ENCODE measurements around the gene PNPLA3. TPM values are rescaled to one million over a fixed set of nuclear protein-coding genes. Genes with fewer than 3 reads are reported as not detected.
"Not testable (repeated sequence)": the region's sequence is repeated elsewhere in the genome, so short reads cannot be mapped to it uniquely, and the experiment has no call there.

The PNPLA3 gene
- total and polyA plus RNA-seq, 3 donors from 2014 or later = 0.53 to 1.7 (median 0.93) TPM

DNA sequence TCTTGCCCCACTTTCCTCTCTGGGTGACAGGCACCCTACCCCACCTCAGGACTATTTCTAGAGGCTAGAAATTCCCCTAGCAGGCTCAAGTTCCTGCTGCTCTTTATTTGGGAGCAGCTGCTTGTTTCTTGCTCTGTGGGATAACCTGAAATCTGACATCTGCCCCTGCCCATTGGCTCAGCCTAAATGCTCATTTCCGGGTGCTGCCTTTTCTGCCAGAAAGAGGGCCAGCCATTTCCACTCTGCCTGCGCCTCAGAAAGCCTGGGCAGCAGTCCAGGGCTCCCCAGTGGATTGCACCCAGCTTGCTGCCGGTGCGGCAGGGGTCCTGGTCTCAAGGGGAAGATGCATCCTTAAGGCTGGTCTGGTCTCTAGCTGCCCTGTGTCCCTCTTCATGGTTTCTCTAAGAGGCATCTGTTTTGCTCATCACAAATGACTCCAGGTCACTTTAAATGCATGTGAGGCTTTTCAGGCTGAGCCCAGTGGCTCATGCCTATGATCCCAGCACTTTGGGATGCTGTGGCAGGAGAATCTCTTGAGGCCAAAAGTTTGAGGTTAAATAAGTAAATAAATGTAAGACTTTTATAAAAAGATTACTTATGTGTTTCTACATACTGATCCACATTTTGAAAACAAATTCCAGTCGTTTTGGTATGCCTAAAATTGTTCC, 21.5 kb upstream of the PNPLA3 start:
- H3K9me3 ChIP-seq = no peaks in the 10 kb centered on the region
- H3K27me3 ChIP-seq = no peaks in the 10 kb centered on the region
- H3K4me3 ChIP-seq = no peak overlapping the region
- no peaks in the 10 kb centered on the region for H3K4me1 ChIP-seq
- H3K27ac ChIP-seq = no peak overlapping the region
- no peaks in the 10 kb centered on the region for H3K36me3 ChIP-seq (ENCODE audit: low read depth, missing control alignments)
- intact Hi-C loops (cut with DNase I; ENCODE audit: low total_unique reads) = no loop called here
- WGBS, 2 donors = 82 to 86% methylated on average over 5 of the region's 5 CpGs
- no peak for TF ChIP-seq CTCF (IDR thresholded peaks at IDR 0.05)
- no peak for TF ChIP-seq POLR2A (IDR thresholded peaks at IDR 0.05)
- DNase-seq = no peak

DNA sequence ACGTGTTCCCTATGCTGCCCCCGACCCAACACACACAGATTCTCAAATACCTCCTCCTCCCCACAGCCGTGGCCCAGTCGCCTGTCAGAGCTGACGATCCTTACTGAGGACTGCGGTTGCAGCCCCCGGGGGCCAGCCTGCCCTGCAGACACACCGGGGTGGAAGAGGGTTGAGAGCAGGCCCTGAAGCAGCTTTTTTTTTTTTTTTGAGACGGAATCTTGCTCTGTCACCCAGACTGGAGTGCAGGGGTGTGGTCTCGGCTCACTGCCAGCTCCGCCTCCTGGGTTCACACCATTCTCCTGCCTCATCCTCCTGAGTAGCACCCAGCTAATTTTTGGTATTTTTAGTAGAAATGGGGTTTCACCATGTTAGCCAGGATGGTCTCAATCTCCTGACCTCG, 20.6 kb upstream of the PNPLA3 start:
- H3K4me3 ChIP-seq; DNase-seq; H3K36me3 ChIP-seq (ENCODE audit: low read depth, missing control alignments); H3K4me1 ChIP-seq; H3K9me3 ChIP-seq; H3K27me3 ChIP-seq; intact Hi-C loops (cut with DNase I; ENCODE audit: low total_unique reads); H3K27ac ChIP-seq: not testable (repeated sequence)
- 71 to 73% methylated on average over 12 of the region's 12 CpGs for WGBS, 2 donors

GRCh38 chr22:43904412-43904811, 19.2 kb upstream of the PNPLA3 start:
- H3K9me3 ChIP-seq; intact Hi-C loops (cut with DNase I; ENCODE audit: low total_unique reads); H3K27me3 ChIP-seq; H3K4me3 ChIP-seq; H3K27ac ChIP-seq; H3K36me3 ChIP-seq (ENCODE audit: low read depth, missing control alignments); H3K4me1 ChIP-seq: not testable (repeated sequence)
- WGBS, 2 donors = 55 to 60% methylated on average over 2 to 12 of the region's 12 CpGs
- TF ChIP-seq CTCF (IDR thresholded peaks at IDR 0.05) = peak in 1 of 3 experiments; percentile 18
- DNase-seq = peak; percentile 37

DNA sequence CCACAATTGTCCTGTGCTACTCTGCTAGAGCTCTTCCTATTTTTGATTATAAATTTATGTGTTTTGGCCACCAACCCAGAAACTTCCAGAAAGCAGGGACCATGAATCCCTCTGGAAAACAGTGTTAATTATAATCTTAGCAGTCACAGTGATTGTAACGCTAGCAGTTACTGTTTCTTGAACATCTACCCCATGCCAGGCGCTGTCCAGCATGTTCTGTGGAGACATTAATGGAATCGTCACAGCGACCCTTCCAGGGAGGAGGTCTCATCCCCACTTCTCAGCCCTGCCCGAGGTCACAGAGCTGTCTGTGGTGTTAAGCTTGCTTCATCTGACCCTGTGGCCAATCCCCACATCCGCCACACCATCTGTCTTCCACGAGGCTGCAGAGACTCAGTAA, 17.9 kb upstream of the PNPLA3 start:
- Histone ChIP-seq H3K27me3 (no peaks in the 10 kb centered on the region), H3K27ac (no peak overlapping the region), H3K4me1 (no peaks in the 10 kb centered on the region), H3K9me3 (no peaks in the 10 kb centered on the region), H3K36me3 (ENCODE audit: low read depth, missing control alignments) (no peaks in the 10 kb centered on the region), H3K4me3 (no peak overlapping the region)
- WGBS, 2 donors = 66 to 70% methylated on average over 7 of the region's 7 CpGs
- intact Hi-C loops (cut with DNase I; ENCODE audit: low total_unique reads) = no loop called here
- no peak for TF ChIP-seq CTCF (IDR thresholded peaks at IDR 0.05)
- no peak for TF ChIP-seq POLR2A (IDR thresholded peaks at IDR 0.05)
- DNase-seq = no peak

DNA sequence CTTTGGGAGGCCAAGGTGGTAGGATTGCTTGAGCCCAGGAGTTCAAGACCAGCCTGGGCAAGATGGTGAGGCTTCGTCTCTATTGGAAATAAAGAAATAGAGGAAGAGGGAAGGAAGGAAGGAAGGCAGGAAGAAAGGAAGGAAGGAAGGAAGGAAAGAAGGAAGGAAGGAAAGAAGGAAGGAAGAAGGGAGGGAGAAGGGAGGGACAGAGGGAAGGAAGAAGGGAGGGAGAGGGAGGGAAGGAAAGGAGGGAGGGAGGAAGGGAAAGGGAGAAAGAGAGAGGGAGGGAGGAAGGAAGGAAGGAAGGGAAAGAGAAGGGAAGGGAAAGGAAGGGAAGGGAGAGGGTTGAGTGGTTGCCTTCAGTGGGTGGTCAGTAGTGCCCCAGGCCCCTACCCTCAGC, 13.9 kb upstream of the PNPLA3 start:
- Histone ChIP-seq H3K27me3 (no peaks in the 10 kb centered on the region), H3K4me3 (no peak overlapping the region), H3K27ac (no peak overlapping the region), H3K9me3 (no peaks in the 10 kb centered on the region), H3K36me3 (ENCODE audit: low read depth, missing control alignments) (no peaks in the 10 kb centered on the region), H3K4me1 (no peaks in the 10 kb centered on the region)
- no peak for DNase-seq
- TF ChIP-seq CTCF (IDR thresholded peaks at IDR 0.05) (no peak), POLR2A (IDR thresholded peaks at IDR 0.05) (no peak)
- intact Hi-C loops (cut with DNase I; ENCODE audit: low total_unique reads) = no loop called here
- WGBS, 2 donors = 78 to 96% methylated on average over 1 of the region's 1 CpG

Measured in testis (tissue), 3 donors.